ENCODE results near the gene DOK7.

DNA sequence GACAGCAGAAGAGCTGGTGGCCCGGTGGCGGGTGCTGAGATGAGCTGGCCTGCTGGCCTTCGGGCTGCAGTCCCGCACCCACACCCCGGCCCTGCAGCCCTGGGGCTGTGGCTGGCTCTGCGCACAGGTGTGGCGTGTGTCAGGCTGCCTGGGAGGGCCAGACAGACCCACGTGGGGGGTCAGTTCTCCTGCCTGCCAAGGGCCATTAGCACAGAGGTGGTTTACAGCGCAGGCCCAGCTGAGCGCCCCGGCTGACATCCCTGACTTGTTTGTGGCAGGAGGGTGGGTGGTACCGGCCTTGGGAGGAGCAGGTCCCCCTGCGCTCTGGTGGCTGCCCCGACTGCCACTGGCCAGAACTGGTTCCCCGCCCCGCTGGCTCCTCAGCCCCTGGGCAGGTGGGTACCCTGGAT is 30.7 kb upstream of the DOK7 start:
- TF ChIP-seq CTCF (IDR thresholded peaks at IDR 0.05; ENCODE audit: poor library complexity) (no peak), EZH2 (IDR thresholded peaks at IDR 0.05; ENCODE audit: borderline replicate concordance) (no peak)

Data from hepatocyte (in vitro differentiated cells).